Neural progenitor cell (in vitro differentiated cells): Measurements from ENCODE around the gene STARD9.

ENCODE experiments used
- CTCF ChIP-seq: fragments of 200-600 bp; sonication (generic); IDR thresholded peaks from 2 replicates; pipeline ENCODE4 v1.5.1; 2017; ENCODE audit warnings: antibody characterized with exemption, mild to moderate bottlenecking
- EZH2 ChIP-seq: fragments of 200-600 bp; sonication (generic); IDR thresholded peaks from 2 replicates; pipeline ENCODE4 v1.6.1; 2017; ENCODE audit warnings: antibody characterized with exemption, mild to moderate bottlenecking, moderate library complexity

- TF ChIP-seq EZH2 (no peak), CTCF (no peak)
Measured at GRCh38 chr15:42692536-42692935, 117.1 kb downstream of the STARD9 start.
